SH-SY5Y (cell line): ENCODE measurements around the gene SOX21.

Experiments used
- GATA2 ChIP-seq: IDR thresholded peaks from 2 replicates; pipeline ENCODE4 v1.6.1; 2011; ENCODE audit warnings: mild to moderate bottlenecking, low read depth, low read length
- GATA3 ChIP-seq: IDR thresholded peaks from 2 replicates; pipeline ENCODE4 v1.6.1; 2011; ENCODE audit warnings: low read depth, mild to moderate bottlenecking, low read length, moderate library complexity

SOX21 gene

DNA sequence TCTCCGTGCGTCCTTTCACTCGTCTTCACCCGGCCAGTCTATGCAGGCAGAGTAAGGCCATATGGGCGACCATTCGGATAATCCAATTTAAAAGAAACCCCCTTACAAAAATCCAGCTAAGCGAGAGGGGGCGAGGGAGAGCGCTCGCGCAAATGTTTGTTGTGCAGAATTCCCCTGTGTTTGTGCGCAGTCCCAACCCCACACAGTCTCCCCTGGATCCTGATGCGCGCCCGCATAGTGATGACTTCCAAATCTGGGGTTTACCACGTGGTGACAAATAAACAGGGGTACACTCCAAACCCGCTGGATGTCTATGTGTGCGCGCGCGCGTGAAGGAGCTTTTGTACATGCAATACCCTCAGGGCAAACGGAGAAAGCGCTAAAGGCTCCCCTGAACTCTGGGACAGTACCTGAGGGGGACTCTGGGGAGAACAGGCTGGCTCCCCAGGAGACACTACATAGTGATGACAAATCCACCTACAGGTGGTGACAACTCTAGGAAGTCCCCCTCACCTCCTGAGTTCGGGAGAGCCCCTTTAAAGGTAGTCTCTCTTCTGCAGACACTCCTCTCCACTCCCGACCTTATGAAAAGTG, 8.5 kb downstream of the SOX21 start:
- TF ChIP-seq GATA2 (no peak), GATA3 (no peak)

DNA sequence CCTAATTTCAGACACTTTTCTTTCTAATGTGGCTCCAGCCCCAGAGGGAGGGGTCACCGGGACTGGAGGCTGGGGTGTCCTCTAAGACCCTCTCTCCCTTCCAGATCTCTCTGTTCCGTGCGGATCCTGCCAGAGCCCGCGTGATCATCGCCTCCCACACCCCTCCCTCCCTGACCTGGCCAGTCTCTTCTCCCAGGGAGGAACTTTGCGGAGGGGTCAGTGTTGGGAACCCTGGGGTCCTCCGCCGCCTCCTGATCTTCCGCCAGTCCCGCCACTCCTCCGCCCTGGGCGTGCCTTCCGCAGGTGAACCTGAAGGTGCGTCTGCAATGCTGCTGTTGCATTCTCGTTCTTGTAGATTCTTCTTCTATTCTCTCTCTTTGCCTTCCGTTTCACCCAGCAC, 9.1 kb downstream of the SOX21 start:
- TF ChIP-seq GATA2 = no peak
- no peak for TF ChIP-seq GATA3

DNA sequence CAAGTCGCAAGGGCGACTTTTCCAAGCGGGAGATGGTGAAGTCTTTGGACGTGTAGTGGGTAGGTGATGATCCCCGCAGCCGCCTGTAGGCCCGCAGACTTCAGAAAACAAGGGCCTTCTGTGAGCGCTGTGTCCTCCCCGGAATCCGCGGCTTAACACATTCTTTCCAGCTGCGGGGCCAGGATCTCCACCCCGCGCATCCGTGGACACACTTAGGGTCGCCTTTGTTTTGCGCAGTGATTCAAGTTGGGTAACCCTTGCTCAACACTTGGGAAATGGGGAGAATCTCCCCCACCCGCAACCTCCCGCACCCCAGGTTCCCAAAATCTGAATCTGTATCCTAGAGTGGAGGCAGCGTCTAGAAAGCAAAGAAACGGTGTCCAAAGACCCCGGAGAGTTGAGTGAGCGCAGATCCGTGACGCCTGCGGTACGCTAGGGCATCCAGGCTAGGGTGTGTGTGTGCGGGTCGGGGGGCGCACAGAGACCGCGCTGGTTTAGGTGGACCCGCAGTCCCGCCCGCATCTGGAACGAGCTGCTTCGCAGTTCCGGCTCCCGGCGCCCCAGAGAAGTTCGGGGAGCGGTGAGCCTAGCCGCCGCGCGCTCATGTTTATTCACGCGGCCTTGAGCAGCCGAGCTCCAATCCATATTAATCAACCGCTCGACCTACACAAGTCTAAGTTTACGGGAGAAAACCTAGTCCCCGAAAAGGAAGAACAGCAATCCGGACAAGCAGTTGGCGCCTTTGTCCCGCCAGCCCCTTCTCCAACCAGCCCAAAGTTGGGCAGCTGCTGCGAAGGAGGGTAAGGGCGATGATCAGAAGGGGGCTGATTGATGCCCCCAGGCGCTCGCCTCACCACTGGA, 9.9 kb downstream of the SOX21 start:
- TF ChIP-seq GATA3 = no peak
- no peak for TF ChIP-seq GATA2

DNA sequence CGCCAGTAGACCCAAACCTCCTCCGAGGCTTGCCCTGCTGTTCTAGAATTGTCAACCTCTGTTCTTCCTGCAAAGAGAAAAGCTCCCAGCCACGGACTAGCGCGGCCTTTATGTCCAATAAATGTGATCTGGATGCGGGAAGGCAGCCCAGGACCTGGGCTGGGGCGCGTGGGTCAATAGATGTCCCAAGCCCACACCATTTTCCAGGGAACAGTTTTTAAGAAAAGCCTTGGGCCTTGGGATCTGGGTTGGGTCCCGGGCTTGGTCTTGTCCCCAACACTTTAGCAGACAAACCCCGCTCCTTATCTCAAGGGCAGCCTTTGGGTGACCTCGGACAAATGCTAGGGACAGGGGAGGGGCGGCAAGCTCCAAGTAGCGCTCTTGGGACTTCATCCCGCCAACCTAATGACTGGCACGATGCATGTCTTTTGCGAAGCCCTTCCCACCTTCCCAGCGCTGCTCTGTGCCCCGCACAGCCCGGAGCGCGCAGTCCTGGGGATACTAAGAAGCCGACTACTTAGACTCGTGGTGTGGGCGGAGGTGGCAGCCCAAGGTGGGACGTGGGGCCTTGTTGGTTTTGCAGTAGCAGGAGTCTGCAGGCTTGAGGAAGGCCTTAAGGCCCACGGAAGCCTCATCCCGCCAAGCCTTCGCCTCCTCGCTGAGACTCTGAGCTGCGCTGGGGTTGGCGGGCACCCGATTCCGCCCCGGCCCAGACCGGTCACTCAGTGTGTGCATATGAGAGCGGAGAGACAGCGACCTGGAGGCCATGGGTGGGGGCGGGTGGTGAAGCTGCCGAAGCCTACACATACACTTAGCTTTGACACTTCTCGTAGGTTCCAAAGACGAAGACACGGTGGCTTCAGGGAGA, 10.8 kb downstream of the SOX21 start:
- no peak for TF ChIP-seq GATA2
- TF ChIP-seq GATA3 = no peak

DNA sequence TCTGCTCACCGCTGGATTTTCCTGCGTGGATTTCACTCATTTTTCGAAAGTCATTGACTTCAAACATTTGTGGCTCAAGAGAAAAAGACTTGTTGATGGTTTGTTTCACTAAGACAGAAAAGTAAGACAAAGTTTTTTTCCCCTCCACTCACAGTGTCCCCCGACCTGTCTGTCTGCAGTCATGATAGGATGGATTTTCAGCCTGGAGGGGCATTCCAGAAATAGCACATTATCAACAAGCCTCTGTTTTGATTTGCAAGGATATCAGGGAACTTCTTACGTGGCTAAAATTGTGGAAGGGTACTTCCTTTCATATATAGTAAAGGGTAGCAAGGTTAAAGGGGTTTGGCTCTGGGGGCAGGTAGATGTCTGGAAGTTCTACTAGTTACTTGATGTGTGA, 11.8 kb downstream of the SOX21 start:
- TF ChIP-seq GATA2 (no peak), GATA3 (no peak)

DNA sequence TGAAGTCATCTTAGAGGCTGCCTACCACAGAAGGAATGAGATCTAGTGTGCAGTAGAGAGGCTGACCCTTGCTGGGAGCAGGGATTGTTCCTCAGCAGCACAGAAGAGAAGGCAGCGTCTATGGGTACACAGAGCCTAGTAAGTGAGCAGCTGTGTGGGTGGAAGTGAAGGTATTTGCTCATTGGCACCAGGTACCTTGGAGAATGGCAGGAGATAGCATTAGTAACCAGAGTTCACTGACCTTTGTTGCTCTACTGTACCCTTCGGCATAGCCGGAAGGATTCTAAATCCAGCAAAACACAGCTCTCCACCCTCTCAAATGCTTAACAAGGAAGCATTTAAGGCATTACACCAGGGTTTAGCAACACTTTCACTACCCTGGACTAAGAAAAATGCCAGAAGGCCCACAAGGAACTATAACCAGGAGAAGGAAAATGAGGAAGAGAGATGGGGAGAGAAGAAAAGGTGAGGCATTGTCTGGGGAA, 12.3 kb downstream of the SOX21 start:
- TF ChIP-seq GATA2 (no peak), GATA3 (no peak)

DNA sequence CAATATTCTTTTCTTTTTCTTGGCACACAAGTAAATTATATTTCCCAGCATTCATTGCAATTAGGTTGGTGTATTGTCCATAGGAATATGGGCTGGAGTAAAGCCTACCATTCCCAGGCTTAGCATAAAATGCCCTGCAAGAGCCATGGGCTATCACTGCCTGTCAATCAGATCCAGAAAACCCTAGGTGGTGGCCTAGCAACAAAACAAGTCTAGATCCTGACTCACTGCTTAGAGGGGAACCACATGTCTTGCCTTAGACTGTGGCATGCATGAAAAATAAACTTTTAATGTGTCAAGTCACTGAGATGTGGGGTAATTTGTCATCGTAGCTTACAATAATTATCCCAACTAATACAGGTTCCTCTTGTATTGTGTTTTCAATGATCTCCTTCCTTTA, 16.2 kb downstream of the SOX21 start:
- TF ChIP-seq GATA2 = no peak
- TF ChIP-seq GATA3 = no peak

DNA sequence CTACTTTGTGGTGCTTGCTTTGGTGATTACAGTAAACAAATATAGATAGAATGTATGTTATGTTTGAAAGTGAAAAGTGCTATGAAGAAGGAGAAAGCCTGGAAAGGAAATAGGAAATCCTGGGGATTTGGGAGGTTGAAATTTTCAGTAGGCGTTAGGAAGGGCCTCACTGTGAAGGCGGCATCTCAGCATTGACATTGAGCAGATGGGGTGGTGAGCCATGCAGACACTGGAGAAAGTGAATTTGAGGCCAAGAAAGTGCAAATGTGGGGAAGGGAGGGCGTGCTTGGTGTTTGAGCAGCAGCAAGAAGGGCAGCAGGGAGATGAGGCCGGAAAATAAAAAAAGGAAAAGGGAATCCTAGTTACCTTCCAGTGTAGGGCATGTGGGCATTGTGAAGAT, 20.3 kb downstream of the SOX21 start:
- TF ChIP-seq GATA3 (no peak), GATA2 (no peak)

DNA sequence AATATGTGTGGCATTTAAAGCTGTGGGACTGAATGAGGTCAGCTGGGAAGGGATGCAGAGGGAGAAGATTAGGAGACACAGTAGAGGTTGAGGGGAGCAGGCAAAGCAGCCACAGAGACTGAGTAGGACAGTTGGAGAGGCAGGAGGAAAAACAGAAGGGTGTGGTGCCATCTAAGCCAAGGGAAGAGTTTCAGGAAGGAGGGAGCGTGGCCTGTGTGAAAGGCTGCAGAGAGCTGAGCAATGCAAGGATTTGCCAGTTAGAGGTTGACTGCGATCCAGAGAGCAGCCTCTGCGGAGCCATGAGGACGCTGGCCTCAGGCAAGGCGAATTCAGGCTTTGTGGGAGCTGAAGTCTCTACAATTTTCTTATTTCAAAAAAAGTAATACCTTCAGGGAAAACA, 28.9 kb downstream of the SOX21 start:
- TF ChIP-seq GATA2 (no peak), GATA3 (no peak)

DNA sequence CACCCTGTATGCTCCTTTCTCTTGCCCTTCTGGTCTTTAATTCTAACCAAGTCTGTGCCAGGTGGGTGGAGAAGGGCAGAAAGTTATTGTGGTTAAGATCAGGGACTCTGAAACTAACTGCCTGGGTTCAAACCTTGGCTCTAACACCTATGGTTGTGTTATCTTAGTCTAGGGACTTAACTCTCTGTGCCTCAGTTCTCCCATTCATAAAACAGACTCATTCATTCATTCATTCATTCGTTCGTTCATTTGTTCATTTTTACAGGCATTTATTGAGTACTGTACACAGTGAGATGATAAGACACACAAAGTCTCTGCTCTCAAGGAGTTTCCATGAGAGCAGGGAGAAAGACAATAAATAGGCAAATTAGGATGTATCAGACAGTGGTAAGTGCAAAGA, 30.1 kb downstream of the SOX21 start:
- TF ChIP-seq GATA2 = no peak
- no peak for TF ChIP-seq GATA3

DNA sequence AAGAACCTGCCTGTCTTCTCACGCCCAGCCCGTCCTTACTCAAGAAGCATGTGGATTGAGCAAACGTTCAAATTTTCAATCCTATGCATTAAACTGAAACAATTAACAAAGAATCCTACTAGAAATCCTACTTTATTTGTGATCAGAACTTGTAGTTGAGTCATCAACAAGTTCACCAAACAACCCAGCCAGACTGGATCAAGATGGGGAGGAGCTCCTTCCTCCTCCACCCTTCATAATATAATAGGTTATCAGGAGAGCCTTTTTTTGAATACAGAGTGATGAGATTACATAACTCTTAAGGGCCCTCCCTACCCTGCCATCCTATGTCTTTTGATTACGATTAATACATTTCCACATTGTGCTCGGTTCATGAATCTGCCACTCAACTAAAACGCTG, 32.7 kb downstream of the SOX21 start:
- TF ChIP-seq GATA2 = no peak
- no peak for TF ChIP-seq GATA3

DNA sequence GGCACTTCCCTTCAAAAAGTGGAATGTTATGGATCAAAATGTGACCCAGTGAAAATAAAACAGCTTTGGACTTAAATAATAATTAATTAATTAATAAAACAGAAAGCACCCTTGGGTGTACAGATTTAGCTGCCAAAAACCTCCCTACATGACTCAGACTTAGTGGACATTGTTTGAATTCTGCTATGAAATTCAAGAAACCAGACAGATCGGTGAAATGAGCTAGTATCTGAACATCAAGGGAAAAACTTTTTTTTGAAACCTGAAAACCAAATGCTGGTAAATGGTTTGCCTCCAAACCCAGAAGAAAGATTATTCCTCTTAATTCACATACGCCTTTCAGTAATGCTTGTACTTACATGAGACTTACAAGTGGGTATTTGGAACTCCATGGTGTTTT, 33.5 kb downstream of the SOX21 start:
- TF ChIP-seq GATA2 (no peak), GATA3 (no peak)

DNA sequence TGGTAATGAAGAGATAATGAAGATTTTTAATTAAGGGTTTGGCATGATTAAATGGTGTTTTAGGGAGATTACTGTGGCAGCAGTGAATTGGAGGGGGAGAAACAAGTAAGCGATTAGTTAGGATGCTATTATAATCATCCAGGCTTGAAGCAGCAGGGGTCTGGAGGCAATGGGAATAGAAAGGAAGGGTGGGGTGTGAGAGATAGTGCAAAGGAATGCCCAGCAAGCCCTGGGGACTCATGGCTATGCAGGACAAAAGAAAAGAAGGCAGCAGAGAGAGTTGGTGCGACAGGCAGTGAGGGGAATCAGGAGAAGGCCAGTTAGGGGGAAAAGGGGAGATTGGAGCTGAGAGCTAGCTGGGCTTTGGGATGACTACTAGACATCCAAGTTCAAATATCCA, 34.5 kb downstream of the SOX21 start:
- TF ChIP-seq GATA3 = no peak
- TF ChIP-seq GATA2 = no peak

DNA sequence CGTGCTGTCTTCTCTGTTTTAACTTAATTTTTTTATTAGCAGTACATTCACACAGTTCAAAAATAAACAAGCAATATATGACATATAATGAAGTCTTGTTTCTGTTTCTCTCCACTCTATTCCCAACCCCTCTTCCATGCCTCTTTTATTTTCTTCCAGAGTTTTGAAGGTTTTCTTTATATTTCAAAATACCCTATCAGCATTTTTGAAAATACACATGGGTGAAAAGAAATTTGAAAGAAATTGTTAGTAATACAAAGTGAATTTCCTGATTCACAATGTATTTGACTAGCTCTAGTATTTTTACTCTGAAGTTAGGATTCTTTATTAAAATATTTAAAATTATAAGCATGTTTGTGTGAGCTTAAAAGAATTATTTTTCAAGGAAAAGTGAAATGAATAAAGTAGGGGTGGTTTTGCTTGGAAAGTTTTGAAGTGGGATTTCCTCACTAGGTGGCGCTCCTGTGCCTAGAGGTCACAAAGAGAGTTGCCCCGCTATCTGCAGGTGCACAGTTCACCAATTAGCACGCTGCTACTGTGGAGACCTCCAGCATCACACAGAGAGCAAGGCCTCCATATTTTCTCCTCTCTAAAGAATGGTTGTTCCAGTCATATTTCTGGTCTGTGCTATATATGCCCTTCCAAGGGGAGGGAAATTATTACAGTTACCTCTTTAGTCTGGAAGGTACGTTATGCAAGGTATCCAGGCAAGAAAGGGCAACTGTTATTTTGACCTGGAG, 37.6 kb downstream of the SOX21 start:
- no peak for TF ChIP-seq GATA2
- no peak for TF ChIP-seq GATA3
